Lower lobe of right lung (tissue), 2 donors: Measurements from ENCODE around the gene ICA1. TPM values are rescaled to one million over a fixed set of nuclear protein-coding genes. Genes with fewer than 3 reads are reported as not detected.

Experiments
- ATAC-seq, 2 donors: fragments of 200-7000 bp; cut with Tn5 transposase; one replicate each; pipeline ENCODE4 v1.9.1; 2020 to 2022; ENCODE audit warnings: mild to moderate bottlenecking in 2 of 2, moderate library complexity in 2 of 2
- DNase-seq: peaks from one replicate; pipeline ENCODE4 v3.0.0-alpha.2; 2020
- H3K27ac ChIP-seq: fragments of 200-600 bp; one replicate; pipeline ENCODE4 v1.8.0; 2022
- H3K27me3 ChIP-seq: fragments of 200-600 bp; one replicate; pipeline ENCODE4 v1.8.0; 2022; ENCODE audit warnings: low read depth
- H3K36me3 ChIP-seq: fragments of 200-600 bp; one replicate; pipeline ENCODE4 v1.8.0; 2022; ENCODE audit warnings: mild to moderate bottlenecking
- H3K4me1 ChIP-seq: fragments of 200-600 bp; one replicate; pipeline ENCODE4 v1.8.0; 2022
- H3K4me3 ChIP-seq: fragments of 200-600 bp; one replicate; pipeline ENCODE4 v1.8.0; 2022; ENCODE audit warnings: mild to moderate bottlenecking
- H3K9me3 ChIP-seq: fragments of 200-600 bp; one replicate; pipeline ENCODE4 v1.8.0; 2022
- CTCF ChIP-seq: fragments of 200-600 bp; IDR thresholded peaks from one replicate; pipeline ENCODE4 v1.8.0; 2022; ENCODE audit warnings: antibody characterized with exemption, mild to moderate bottlenecking
- intact Hi-C: fragments of 100-400 bp; cut with DNase I; formaldehyde crosslinking; loops from one replicate; pipeline ENCODE4 v1.11.0; 2022
- total RNA-seq: library from RNA; stranded (reverse); fragmentation: NEBNext Ultra II Directional; extraction: Animal tissue kit (Norgen Biotek cat#: 25700); gene quantifications from one replicate; pipeline ENCODE4 v1.2.1, GENCODE V29; 2021
- donor health status: DM: no; HTN: yes; CAD: no; lungs with severe emphysema.

ICA1 gene
- total RNA-seq, 1 donor from 2014 or later, result 19.5 TPM

DNA sequence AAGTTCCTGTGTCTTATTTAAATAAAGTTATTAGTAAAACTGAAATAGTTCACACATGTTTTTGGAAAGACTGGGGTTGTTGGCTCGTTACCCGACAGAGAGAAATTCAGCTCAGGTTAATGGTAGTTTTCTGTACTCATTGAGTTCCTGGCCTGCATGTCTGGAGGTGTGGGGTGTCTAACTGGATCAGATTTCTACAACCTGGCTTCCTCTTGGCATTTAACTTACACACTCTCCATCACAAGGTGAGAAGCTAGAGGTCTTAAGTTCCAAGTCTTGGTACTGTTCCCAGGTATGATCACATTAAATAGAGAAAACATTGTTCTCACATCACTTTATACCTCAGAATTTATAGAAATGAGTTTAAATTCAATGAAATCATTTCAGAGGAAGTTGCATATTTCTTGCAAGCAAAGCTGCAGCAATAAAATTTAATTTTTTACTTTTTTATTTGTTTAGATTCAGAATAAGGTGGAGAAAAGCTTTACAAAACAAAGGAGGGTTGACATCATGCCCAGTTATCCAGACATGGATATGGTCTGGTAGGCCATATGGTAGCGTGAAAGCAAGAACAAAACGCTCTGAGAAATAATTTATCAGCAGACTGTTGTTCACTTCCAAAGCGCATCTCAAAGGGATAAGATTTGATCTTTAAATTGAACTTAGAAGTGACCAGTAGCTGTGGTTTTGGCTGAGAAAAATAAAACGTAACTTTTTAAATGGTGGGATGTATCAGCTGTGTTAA is 172.8 kb downstream of the ICA1 start:
- no peak for ATAC-seq
- no peaks in the 10 kb centered on the region for H3K9me3 ChIP-seq
- DNase-seq, result no peak
- intact Hi-C loops, result no loop called here
- no peaks in the 10 kb centered on the region for H3K4me1 ChIP-seq
- H3K27ac ChIP-seq, result no peak overlapping the region
- no peak overlapping the region for H3K4me3 ChIP-seq
- no peak for TF ChIP-seq CTCF
- peaks cover 24% of the 10 kb centered on the region for H3K36me3 ChIP-seq
- no peaks in the 10 kb centered on the region for H3K27me3 ChIP-seq

GRCh38 chr7:8086239-8086638 is 175.7 kb downstream of the ICA1 start:
- ATAC-seq (no peak), DNase-seq (no peak)
- Histone ChIP-seq H3K27ac (no peak overlapping the region), H3K4me3 (no peak overlapping the region), H3K4me1 (no peaks in the 10 kb centered on the region), H3K36me3 (peaks cover 24% of the 10 kb centered on the region), H3K9me3 (no peaks in the 10 kb centered on the region), H3K27me3 (no peaks in the 10 kb centered on the region)
- TF ChIP-seq CTCF, result no peak
- intact Hi-C loops, result no loop called here

GRCh38 chr7:8085420-8085819 is 176.5 kb downstream of the ICA1 start:
- Histone ChIP-seq H3K9me3 (no peaks in the 10 kb centered on the region), H3K27me3 (no peaks in the 10 kb centered on the region), H3K4me3 (no peak overlapping the region), H3K36me3 (peaks cover 24% of the 10 kb centered on the region), H3K4me1 (no peaks in the 10 kb centered on the region), H3K27ac (no peak overlapping the region)
- no peak for ATAC-seq
- no peak for DNase-seq
- intact Hi-C loops, result no loop called here
- no peak for TF ChIP-seq CTCF

DNA sequence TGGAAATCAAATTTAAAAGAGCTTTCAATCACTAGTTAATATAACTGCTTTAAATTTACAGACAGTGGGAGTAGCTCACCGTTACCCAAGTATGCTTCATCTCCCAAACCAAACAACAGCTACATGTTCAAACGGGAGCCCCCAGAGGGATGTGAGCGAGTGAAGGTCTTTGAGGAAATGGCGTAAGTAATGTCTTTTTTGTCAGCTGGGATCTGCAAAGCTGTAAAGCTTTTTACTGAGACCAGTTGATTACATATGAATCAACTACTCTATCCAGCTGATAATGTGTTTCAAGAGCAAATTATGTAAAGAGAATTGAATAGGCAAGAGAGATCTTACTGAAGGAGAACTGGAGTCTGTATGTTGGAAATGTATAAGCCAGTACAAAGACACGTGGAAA is 177.1 kb downstream of the ICA1 start:
- DNase-seq (no peak), ATAC-seq (no peak)
- no peaks in the 10 kb centered on the region for H3K27me3 ChIP-seq
- no peaks in the 10 kb centered on the region for H3K4me1 ChIP-seq
- intact Hi-C loops, result no loop called here
- peaks cover 24% of the 10 kb centered on the region for H3K36me3 ChIP-seq
- H3K27ac ChIP-seq, result no peak overlapping the region
- H3K9me3 ChIP-seq, result no peaks in the 10 kb centered on the region
- TF ChIP-seq CTCF, result no peak
- no peak overlapping the region for H3K4me3 ChIP-seq

DNA sequence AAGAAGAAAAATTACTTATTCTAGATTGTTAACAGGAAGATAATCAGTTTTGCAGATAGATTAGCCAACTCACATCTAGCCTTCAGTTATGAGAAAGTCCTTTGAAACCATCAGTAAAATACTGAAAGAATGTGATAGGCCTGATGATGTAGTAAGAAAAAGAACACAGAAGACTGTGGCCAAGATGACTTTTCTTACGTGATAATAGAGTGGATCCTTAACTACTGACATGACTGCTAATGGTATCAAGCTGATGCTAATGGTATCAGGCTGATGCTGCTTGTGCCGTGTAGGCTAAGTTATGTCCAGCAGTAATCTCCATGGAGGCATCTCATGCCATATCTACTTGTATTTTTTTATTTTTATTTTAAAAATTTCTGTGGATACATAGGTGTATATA is 179.2 kb downstream of the ICA1 start:
- H3K27ac ChIP-seq, result no peak overlapping the region
- peaks cover 24% of the 10 kb centered on the region for H3K36me3 ChIP-seq
- no peaks in the 10 kb centered on the region for H3K4me1 ChIP-seq
- no peak overlapping the region for H3K4me3 ChIP-seq
- no peak for TF ChIP-seq CTCF
- H3K9me3 ChIP-seq, result no peaks in the 10 kb centered on the region
- H3K27me3 ChIP-seq, result no peaks in the 10 kb centered on the region
- DNase-seq (no peak), ATAC-seq (no peak)
- intact Hi-C loops, result no loop called here
